ENCODE results near the gene SIPA1L3. TPM values are rescaled to one million over a fixed set of nuclear protein-coding genes. Genes with fewer than 3 reads are reported as not detected.
A peak's percentile ranks its signal among the peaks of the same experiment; 100 is the strongest.

The SIPA1L3 gene
- total and polyA plus RNA-seq, 2 experiments from 2014 or later, result 15.7 to 54.1 TPM

DNA sequence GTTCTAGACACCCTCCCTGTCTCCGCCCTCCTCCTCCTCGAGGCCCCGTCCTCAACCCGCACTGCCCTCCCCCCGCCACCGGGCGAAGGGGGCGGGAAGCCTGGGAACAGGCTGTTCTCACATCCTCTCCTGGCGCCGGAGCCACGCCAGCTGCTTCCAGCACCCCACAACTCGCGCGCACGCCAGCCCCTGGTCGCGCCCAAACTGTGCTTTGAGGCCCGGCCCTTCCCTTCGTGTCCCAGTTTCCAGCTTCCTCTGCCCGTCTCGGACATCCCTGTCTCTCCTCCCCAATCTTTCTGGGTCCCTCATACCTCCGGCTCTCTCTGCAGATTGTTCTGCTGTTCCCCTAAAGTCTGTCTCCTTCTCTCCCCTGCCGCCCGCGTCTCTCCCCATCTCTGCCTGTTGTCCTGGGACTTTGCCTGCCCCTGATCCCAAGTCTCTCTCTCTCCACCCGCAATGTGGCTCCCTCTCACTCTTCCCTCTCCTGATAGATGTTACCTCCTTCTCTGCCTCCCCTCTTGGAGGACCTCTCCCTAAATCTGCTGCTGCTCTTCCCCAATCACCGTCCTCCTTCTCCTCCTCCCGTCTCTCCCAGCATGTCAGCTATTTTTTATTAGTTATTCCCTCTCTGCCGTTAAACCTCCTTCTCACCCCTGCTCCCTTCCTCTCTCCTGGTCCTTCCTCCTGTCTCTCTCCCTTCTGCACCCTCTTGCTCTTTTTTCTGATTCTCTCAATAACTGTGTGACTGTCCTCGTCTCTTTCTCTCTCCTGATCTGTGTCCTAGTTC lies 302.9 kb downstream of the SIPA1L3 start:
- Mint-ChIP-seq H3K27me3 (ENCODE audit: insufficient read depth, low read depth, poor library complexity) (peaks cover 27% of the 10 kb centered on the region), H3K4me1 (peaks cover 48% of the 10 kb centered on the region), H3K9me3 (no peaks in the 10 kb centered on the region; the same call in 2 of the 3 replicates), H3K36me3 (ENCODE audit: low read depth) (peaks cover 6% of the 10 kb centered on the region; the same call in 1 of the 3 replicates), H3K27ac (peak overlapping the region; percentile 93), H3K4me3 (peak overlapping the region; percentile 82)
- peak overlapping the region; percentile 99 for H3K4me2 ChIP-seq
- H3K9me2 ChIP-seq (ENCODE audit: insufficient read depth), result no peaks in the 10 kb centered on the region
- H3K4me3 ChIP-seq, result peak overlapping the region; percentile 80
- peak overlapping the region; percentile 77 for H3K27ac ChIP-seq (ENCODE audit: low read depth)
- no peaks in the 10 kb centered on the region for H3K79me2 ChIP-seq (replicated peaks; ENCODE audit: insufficient read depth)
- peak; percentile 37 for ATAC-seq
- no peak overlapping the region for H2AFZ ChIP-seq
- H3K27me3 ChIP-seq (ENCODE audit: insufficient read depth), result no peaks in the 10 kb centered on the region
- no peaks in the 10 kb centered on the region for H4K20me1 ChIP-seq (replicated peaks; ENCODE audit: insufficient read depth)
- DNase-seq (ENCODE audit: low spot score), result peak; percentile 82
- no peaks in the 10 kb centered on the region for H3K36me3 ChIP-seq (ENCODE audit: insufficient read depth)
- TF ChIP-seq NANOG (IDR thresholded peaks at IDR 0.05; ENCODE audit: borderline replicate concordance) (no peak), POLR2AphosphoS5 (IDR thresholded peaks at IDR 0.05; ENCODE audit: low read depth) (no peak), EZH2phosphoT487 (IDR thresholded peaks at IDR 0.05; ENCODE audit: unreplicated experiment) (no peak), ZNF331 (CRISPR knock-in tag; IDR thresholded peaks at IDR 0.05; ENCODE audit: low read depth) (no peak), EZH2 (IDR thresholded peaks at IDR 0.05; ENCODE audit: low read depth, unreplicated experiment) (no peak), STAT1 (IDR thresholded peaks at IDR 0.05; ENCODE audit: unreplicated experiment) (no peak), CREB1 (CRISPR knock-in tag; IDR thresholded peaks at IDR 0.05; ENCODE audit: low read depth) (no peak), ZNF114 (CRISPR knock-in tag; IDR thresholded peaks at IDR 0.05) (no peak), JUNB (IDR thresholded peaks at IDR 0.05; ENCODE audit: unreplicated experiment) (no peak)
- TF ChIP-seq, protein P1, sequence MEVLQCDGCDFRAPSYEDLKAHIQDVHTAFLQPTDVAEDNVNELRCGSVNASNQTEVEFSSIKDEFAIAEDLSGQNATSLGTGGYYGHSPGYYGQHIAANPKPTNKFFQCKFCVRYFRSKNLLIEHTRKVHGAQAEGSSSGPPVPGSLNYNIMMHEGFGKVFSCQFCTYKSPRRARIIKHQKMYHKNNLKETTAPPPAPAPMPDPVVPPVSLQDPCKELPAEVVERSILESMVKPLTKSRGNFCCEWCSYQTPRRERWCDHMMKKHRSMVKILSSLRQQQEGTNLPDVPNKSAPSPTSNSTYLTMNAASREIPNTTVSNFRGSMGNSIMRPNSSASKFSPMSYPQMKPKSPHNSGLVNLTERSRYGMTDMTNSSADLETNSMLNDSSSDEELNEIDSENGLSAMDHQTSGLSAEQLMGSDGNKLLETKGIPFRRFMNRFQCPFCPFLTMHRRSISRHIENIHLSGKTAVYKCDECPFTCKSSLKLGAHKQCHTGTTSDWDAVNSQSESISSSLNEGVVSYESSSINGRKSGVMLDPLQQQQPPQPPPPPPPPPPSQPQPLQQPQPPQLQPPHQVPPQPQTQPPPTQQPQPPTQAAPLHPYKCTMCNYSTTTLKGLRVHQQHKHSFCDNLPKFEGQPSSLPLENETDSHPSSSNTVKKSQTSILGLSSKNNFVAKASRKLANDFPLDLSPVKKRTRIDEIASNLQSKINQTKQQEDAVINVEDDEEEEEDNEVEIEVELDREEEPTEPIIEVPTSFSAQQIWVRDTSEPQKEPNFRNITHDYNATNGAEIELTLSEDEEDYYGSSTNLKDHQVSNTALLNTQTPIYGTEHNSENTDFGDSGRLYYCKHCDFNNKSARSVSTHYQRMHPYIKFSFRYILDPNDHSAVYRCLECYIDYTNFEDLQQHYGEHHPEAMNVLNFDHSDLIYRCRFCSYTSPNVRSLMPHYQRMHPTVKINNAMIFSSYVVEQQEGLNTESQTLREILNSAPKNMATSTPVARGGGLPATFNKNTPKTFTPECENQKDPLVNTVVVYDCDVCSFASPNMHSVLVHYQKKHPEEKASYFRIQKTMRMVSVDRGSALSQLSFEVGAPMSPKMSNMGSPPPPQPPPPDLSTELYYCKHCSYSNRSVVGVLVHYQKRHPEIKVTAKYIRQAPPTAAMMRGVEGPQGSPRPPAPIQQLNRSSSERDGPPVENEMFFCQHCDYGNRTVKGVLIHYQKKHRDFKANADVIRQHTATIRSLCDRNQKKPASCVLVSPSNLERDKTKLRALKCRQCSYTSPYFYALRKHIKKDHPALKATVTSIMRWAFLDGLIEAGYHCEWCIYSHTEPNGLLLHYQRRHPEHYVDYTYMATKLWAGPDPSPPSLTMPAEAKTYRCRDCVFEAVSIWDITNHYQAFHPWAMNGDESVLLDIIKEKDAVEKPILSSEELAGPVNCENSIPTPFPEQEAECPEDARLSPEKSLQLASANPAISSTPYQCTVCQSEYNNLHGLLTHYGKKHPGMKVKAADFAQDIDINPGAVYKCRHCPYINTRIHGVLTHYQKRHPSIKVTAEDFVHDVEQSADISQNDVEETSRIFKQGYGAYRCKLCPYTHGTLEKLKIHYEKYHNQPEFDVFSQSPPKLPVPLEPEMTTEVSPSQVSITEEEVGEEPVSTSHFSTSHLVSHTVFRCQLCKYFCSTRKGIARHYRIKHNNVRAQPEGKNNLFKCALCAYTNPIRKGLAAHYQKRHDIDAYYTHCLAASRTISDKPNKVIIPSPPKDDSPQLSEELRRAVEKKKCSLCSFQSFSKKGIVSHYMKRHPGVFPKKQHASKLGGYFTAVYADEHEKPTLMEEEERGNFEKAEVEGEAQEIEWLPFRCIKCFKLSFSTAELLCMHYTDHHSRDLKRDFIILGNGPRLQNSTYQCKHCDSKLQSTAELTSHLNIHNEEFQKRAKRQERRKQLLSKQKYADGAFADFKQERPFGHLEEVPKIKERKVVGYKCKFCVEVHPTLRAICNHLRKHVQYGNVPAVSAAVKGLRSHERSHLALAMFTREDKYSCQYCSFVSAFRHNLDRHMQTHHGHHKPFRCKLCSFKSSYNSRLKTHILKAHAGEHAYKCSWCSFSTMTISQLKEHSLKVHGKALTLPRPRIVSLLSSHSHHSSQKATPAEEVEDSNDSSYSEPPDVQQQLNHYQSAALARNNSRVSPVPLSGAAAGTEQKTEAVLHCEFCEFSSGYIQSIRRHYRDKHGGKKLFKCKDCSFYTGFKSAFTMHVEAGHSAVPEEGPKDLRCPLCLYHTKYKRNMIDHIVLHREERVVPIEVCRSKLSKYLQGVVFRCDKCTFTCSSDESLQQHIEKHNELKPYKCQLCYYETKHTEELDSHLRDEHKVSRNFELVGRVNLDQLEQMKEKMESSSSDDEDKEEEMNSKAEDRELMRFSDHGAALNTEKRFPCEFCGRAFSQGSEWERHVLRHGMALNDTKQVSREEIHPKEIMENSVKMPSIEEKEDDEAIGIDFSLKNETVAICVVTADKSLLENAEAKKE (CRISPR knock-in tag; IDR thresholded peaks at IDR 0.05), result no peak
- TF ChIP-seq, protein P2, sequence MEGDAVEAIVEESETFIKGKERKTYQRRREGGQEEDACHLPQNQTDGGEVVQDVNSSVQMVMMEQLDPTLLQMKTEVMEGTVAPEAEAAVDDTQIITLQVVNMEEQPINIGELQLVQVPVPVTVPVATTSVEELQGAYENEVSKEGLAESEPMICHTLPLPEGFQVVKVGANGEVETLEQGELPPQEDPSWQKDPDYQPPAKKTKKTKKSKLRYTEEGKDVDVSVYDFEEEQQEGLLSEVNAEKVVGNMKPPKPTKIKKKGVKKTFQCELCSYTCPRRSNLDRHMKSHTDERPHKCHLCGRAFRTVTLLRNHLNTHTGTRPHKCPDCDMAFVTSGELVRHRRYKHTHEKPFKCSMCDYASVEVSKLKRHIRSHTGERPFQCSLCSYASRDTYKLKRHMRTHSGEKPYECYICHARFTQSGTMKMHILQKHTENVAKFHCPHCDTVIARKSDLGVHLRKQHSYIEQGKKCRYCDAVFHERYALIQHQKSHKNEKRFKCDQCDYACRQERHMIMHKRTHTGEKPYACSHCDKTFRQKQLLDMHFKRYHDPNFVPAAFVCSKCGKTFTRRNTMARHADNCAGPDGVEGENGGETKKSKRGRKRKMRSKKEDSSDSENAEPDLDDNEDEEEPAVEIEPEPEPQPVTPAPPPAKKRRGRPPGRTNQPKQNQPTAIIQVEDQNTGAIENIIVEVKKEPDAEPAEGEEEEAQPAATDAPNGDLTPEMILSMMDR (conservative IDR thresholded peaks at IDR 0.05; ENCODE audit: low read depth in 2 of 2), result no peak
- TF ChIP-seq, protein P3, sequence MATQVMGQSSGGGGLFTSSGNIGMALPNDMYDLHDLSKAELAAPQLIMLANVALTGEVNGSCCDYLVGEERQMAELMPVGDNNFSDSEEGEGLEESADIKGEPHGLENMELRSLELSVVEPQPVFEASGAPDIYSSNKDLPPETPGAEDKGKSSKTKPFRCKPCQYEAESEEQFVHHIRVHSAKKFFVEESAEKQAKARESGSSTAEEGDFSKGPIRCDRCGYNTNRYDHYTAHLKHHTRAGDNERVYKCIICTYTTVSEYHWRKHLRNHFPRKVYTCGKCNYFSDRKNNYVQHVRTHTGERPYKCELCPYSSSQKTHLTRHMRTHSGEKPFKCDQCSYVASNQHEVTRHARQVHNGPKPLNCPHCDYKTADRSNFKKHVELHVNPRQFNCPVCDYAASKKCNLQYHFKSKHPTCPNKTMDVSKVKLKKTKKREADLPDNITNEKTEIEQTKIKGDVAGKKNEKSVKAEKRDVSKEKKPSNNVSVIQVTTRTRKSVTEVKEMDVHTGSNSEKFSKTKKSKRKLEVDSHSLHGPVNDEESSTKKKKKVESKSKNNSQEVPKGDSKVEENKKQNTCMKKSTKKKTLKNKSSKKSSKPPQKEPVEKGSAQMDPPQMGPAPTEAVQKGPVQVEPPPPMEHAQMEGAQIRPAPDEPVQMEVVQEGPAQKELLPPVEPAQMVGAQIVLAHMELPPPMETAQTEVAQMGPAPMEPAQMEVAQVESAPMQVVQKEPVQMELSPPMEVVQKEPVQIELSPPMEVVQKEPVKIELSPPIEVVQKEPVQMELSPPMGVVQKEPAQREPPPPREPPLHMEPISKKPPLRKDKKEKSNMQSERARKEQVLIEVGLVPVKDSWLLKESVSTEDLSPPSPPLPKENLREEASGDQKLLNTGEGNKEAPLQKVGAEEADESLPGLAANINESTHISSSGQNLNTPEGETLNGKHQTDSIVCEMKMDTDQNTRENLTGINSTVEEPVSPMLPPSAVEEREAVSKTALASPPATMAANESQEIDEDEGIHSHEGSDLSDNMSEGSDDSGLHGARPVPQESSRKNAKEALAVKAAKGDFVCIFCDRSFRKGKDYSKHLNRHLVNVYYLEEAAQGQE (IDR thresholded peaks at IDR 0.05; ENCODE audit: unreplicated experiment), result no peak
- TF ChIP-seq, protein P4, sequence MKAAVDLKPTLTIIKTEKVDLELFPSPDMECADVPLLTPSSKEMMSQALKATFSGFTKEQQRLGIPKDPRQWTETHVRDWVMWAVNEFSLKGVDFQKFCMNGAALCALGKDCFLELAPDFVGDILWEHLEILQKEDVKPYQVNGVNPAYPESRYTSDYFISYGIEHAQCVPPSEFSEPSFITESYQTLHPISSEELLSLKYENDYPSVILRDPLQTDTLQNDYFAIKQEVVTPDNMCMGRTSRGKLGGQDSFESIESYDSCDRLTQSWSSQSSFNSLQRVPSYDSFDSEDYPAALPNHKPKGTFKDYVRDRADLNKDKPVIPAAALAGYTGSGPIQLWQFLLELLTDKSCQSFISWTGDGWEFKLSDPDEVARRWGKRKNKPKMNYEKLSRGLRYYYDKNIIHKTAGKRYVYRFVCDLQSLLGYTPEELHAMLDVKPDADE (IDR thresholded peaks at IDR 0.05), result no peak
- peaks cover 26% of the 10 kb centered on the region for H3F3A ChIP-seq (replicated peaks; ENCODE audit: low read depth)
- peaks cover 14% of the 10 kb centered on the region for H3K4me1 ChIP-seq (ENCODE audit: insufficient read depth)

All from GM23338 (cell line).